ENCODE data around the gene GAREM1.
"Not testable (repeated sequence)": the region's sequence is repeated elsewhere in the genome, so short reads cannot be mapped to it uniquely, and the experiment has no call there.

The GAREM1 gene

DNA sequence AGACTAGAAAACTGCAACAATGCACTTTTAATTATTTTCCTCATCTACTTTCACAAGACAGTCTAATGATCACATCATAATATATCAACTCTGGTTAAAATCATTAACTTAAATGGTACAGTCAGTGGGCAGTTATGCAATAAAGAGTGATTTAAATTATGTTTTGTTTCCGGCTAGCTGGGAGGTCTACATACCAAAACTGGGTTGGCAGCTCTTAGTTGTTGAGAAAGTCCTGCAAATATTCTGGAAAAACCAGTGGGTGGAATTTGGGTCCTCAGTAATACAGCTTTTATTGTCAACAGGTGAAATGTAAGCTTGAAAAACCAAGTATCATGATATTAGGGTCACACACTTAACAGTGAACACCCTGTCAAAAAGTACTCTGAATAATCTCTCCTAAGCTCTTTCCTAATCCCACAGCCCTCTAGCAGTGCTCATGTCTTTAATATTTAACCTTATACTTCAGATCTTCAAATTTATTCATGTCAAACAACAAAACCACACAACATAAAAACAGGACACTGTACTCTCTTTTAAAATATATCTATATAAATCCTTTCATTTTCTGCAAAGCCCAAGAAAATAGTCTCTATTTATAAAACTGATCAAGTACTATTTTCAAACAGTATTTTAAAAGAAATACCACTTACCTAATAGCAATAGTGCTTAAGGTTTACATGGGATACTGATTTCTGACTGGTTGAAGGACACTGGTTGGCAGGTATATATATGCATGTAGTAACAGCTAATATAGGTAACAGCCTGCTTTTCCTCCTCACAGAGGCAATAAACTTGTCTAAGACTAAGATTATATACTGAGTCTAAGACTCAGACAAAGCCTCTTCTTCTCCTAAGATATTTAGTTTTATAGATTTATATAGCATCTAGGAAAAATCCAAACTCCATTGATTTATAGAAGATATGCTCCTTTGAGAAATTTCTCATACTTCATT, 103.8 kb downstream of the GAREM1 start:
- DNase-seq, result no peak

DNA sequence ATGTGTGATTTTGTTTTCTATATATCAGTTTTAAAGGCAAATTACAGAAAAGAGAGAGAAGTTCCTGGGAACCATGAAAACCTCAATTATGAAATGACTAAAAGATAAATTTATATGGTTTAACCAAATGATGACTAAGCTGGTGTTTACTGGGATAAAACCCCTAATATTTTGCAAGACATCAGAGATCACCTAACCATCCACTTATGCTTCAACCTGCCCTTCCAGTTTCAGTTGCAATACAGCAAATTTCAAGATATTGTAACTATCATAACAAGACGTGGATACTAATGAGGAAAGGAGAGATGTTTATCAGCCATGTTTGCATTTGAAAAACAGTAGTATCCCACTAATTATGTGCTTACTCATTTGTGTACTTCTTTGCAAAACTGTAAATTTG, 108.2 kb downstream of the GAREM1 start:
- no peak for DNase-seq

DNA sequence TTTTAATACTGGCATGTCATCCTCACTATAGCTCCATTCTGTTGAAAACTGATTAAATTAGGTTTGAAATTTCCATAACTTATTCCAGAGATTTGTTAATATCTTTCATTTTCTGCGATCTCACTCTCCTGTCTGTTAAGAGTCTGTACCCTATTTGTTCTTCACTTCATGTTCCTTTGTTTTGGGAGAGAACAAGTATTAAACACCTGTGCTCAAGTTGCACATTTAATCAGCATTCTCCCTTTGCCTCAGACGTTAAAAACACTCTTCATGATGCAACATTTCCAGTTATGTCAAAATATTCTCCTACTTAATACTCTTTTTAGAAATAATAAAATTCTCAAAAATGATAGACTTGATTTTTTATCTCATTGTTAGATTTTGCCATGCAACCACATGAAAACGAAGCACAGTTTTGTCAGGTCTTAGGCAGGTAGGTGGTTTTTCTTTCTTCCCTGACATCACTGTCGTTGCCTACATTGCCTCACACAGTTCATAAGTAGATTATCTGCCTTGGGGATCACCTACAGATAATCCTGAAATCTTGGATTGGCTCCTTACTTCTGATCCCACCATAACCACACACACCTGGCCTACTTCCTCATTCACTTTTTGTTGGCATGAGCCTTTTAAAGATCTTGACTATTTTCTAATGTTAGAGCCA, 109.9 kb downstream of the GAREM1 start:
- DNase-seq, result no peak

DNA sequence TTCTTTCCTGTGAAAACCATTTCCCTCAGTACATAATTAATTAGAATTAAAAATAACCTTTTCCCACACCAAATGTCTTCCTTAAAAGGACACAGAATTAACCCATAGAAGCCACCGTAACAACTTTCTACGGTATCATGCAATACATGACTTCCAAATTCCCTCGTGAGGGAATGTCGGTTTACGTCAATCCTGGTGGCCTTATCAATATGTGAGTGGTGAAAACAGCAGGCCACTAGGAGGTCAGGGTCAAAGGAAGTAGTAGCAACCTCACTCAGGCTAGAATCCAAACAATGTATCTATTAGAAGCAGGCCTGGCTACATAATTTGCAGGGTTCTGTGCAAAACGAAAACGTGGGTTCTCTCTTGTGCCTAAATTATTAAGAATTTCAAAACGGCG, 112.2 kb downstream of the GAREM1 start:
- DNase-seq, result no peak

DNA sequence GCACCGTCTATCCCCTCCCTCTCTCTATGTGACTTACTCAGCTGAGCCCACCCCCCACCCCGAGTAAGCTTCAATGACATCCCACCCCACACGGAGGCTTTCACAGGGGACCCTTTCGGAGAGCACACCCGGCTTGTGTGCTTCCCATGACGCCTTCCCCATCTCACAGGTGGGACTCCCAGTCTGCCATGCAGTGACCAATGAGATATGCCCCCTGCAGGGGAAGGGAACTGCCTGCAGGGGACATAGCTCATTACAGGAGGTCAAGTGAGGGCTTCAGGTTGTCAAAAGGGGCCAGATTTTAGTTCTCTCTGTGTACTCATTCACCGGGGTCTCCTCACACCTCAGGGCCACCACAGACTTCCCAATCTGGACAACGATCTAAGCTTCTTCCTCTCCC, 112.6 kb downstream of the GAREM1 start:
- DNase-seq, result no peak

DNA sequence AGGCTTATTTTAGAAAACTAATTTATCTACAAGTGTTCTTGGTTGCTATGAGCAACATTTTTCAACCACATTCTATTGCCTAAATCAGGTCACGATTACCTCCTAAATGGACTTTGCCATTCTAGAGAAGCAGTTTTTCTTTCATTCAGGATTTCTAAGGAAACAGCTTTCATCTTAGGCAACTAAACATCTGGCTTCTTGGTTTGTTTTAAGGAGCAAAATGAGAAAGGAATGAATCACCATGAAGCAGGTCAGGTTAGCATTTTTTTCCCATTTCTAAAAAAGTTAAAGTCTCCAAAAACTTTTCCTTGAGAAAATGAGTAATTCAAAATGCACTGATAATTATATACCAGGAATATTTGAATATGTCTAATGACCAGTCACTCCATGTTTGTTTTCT, 114.8 kb downstream of the GAREM1 start:
- DNase-seq, result no peak

DNA sequence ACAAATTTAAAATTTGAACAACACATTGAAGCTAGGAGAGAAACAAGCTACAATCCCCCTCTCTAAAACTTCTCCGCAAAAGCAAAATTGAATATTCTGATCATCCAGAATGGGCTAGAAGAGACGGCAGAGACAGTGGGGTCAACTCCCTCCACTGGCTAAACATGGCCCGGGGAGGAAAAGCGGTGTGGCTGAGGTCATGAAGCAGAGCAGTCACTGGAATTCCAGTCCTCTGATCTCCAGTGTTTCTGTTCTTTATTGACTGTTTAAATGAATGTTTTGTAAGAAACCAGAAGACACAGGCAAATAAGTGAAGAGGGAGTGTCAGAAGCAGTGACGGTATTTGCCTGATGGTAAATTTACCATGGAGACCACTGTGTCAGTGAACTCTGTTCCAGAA, 116.2 kb downstream of the GAREM1 start:
- no peak for DNase-seq

DNA sequence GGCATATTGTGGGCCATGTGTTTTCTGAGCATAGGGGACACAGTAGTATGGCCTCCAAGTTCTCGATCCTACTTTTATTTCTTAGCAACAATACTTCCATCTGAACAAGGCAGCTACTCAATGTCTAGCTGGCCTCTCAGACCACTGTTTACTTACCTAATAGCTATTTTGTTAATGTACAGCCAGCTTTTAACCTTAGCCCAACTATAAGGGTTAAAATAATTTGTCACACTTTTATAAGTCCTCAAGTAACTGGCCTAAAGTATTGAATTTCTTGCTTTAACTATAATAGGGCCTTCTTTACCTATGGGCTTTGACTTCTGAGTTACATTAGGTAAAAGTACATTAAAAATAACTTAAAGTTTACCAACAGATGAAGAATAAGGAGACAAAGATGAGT, 117.4 kb downstream of the GAREM1 start:
- no peak for DNase-seq

DNA sequence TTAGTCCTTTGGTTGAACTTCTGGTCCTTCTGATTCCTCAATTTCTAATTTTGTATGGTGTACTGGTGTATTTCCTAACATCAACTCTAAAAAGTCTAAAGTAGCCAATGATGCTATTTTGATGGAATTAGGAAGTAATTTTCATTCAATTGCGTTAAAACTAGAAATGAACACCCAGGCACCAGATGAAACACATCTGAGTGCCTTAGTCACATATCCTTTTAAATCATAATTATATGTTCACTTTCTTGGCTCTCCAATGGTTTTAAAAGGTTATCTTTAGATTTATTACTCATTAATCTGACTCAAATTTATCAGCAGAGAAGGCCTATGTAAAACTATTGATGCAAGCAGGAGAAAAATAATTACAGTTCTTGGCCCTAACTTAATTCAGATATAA, 119.7 kb downstream of the GAREM1 start:
- no peak for DNase-seq

DNA sequence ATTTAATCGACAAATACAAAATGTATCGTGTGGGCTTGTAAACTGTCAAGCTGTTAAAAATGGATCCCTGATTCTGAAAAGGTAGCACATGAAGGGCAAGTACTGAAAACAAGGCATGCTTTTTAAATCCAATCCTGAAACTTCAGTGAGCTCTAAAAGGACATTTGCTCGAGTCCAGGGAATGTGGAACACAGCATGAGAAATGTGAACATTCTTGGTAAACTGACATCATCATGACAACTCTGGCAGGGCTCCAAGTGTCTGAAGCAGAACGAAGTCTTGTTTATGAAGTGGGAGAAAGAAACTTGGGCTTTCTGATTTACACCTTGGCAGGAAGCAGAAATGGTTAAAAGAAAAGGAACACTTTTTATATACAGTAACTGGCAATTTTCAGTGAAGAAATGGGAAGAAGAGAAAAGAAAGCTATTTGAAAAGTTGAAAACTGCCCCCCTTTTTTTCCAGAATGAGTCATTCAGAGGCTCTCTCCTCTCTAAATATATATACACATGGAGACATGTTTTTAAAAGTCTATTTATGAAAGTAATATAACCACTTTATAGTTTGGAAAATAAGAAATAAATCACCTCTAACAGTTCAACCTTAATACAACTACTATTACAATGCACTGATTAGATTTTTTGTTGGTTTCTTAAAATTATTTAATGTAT, 120.8 kb downstream of the GAREM1 start:
- no peak for DNase-seq

DNA sequence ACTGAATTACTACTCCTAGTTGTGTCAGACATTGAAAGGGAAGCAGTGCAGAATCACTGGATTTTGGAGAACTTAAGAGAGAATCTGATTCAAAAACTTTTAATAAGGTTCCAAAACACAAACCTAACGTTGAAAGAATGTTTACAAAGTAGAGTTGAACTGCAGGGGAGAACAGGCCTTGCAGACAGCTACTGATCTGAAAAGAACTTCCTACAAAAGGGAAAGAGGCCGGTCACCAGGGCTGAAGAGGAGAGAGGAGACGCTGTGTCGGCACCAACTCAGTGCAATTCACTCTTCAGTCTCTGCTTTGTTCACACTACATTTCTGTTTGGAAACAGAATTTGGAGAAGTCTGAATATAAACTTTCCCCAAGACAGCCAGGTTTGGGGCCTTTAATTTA, 124.0 kb downstream of the GAREM1 start:
- no peak for DNase-seq

DNA sequence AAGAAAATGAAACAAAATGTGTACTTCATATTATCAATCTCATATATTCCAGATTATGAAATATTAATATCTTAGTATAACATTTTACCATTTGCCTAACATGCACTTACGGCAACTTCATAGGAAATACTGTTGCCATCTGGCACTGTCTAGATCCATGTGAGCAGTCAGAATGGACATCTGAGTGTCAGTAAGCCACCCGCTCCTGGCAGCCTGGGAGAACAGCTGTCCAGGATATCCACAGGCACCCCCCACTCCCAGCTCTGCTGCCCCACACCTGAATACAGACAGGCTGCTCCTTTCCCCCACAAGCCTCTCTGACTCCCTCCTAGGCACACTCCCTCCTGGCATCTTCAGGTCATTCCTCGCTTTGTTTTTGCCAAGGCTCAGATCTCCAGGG, 127.0 kb downstream of the GAREM1 start:
- no peak for DNase-seq

DNA sequence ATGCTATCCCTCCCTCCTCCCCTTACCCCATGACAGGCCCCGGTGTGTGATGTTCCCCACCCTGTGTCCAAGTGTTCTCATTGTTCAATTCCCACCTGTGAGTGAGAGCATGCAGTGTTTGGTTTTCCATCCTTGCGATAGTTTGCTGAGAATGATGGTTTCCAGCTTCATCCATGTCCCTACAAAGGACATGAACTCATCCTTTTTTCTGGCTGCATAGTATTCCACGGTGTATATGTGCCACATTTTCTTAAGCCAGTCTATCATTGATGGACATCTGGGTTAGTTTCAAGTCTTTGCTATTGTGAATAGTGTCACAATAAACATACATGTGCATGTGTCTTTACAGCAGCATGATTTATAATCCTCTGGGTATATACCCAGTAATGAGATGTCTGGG, 129.6 kb downstream of the GAREM1 start:
- not testable (repeated sequence) for DNase-seq

DNA sequence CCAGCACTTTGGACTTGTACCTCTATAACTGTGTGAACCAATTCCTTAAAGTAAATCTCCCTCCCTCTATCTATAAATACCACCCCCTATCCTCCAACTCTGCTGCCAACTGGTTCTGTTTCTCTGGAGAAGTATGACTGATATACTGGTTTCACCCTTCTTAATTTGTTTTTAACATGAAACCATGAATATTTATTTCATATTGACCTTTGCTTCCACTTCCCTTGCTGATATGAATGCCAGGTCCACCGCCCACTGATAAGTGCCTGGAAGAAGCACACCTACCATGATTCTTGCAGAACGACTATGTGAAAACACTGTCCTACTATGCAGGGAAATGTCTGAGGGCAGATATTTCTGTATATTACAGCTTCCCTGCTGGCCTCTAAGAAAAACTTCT, 131.6 kb downstream of the GAREM1 start:
- DNase-seq, result no peak

DNA sequence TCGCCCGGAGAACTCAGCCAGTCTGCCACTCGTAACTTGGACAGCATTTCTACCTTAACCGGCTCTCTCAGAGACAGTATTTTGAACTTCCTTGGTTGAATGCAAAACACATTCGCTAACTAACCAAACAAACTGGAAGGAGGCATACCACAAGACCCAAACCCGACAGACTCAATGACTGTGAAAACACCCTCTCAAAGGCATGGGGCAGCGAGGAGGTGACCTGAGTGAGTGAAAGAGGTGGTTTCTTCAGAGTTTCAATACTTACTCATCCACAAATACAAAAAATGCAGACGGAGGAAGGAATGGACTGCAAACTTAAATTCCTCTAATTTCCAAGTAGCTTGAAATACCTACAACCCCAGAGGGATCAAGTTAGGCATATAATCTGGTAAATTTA, 132.9 kb downstream of the GAREM1 start:
- DNase-seq, result no peak

DNA sequence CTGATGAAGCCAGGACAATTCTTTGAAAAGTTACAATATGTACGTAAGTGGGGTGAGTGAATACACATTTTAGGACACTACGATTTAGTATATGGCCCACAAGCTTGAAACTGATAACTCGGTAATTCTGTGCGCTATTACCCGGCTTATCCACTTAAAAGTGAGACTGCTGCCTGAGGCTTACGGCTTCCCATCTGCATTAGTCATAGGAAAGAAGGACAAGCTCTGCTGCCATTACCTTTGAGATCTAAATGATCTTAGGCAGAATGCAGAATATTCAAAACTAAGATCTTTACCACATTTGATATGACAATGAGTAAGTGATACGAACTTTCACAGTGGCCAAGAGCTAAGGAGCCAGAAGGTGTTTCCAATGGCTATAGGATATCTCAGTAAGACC, 133.3 kb downstream of the GAREM1 start:
- DNase-seq, result no peak

DNA sequence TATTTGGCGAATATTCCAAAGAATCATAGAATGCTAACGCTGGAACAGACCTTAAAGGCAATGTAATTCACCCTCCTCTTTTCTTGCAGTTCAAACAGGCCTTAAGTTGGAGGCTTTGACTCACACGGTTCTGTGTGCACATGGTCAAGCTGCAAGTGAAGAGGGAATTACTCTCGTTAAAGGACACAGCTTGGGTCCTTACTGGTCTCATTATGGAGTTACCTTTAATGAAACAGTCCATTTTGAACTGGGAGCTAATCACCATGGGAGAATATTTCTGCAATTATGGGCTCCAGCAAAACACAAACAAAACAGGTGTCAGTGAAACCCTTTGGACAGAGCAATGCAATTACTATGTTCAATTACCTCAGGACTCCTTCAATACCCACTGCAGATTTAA, 135.5 kb downstream of the GAREM1 start:
- DNase-seq, result no peak

DNA sequence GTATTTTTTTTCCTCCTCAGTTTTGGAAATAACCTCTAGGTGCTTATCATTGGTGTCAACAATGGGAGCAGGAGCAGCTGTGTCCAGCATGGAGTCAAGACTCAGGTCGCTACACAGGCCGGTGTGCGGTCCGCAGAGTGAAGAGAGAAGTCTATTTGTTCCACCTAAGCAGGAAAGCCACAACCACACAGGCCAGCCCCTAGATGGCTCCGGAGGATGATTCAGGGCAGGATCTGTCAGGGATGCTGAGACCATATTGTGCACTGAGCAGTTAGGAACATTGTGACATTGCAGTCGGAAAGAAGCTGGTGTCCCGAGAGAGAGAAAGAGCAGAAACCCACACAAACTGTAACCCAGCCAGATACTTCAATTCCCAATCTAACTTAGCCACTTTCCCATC, 136.9 kb downstream of the GAREM1 start:
- no peak for DNase-seq

DNA sequence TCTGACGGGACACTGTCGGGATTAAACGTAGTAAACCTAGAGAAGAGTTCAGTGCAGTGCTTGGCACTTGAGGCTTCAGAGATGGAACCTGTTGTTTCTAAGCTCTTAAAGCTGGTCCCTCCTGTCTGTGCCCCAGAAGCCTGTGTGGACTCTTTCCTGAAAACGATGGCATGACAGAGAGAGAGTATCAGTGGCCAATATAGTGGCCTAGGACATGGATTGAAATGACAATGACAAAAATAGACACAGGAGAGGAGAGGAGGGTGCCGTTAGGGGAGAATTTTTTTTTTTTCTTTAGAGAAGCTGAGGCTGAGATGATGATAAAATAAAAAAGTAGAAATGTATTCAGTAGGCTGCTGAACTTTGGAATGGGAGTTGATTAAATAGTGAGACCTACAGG, 138.0 kb downstream of the GAREM1 start:
- DNase-seq, result no peak

DNA sequence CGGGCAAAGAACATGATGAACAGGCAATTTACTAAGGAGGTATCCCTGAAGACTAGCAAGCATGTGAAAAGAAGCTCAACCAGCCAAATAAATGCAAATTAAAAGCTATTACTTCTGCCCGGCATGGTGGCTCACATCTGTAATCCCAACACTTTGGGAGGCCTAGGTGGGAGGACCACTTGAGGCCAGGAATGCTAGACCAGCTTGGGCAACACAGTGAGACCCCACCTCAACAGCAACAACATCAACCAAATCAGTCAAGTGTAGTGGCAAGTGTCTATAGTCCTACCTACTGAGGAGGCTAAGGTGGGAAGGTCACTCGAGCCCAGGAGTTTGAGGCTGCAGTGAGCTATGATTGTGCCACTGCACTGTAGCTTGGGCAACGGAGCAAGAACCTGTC, 141.7 kb downstream of the GAREM1 start:
- DNase-seq, result no peak

DNA sequence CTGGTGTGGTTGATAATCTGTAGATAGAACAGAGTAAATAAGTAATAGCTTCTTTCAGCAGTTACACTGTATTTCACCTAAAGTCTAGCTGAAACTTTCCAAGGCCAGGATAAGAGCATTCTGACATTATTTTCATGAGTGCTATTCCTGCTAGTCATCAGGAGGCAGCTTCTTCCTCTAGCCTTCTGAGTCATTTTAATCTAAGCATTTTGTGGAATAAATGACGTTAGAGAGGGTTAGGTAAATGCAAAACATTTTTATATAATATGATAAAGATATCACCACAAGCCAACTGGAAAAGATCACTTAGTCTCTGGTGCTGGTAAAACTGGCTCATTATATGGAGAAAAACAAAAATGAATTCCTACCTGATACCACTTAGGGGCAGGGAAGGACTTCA, 142.3 kb downstream of the GAREM1 start:
- DNase-seq, result no peak

DNA sequence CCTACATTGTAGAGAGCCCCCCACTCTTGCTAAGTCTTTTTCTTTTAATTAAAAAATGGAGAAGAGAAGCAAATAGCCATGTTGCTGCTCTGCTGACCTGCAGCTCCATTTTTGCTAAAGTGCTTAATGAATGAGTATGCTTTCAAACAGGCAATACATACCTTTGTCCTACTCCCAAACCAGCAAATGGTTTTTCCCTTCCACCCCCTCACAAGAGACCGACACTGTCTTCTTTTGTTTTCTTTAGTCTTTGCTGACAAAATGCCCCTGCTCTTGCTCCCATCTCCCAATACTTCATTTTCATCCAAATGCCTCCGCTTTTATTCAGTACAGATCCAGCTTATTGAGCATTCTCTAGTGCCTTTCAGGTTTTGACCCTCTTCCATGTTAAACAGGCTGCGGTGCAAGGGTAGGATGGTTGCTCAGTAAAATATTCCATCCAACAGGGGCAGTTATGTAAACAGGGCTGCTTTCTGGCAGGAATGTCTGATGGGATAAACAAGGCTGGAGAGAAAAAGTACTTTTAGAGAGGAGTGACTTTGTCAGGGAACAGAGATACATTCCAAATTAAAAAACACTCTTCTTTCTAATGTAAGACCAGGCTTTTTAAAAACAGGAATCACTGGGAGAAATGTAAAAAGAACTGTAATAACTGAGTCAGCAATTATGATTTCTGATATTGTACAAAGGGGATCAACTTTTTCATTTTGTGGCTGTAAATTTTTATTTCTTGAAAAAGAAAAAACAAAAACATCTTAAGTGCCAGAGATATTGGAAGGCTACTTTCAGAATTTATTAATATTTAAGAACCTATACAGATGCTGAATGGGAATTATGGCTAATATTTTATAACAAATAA, 144.0 kb downstream of the GAREM1 start:
- no peak for DNase-seq

DNA sequence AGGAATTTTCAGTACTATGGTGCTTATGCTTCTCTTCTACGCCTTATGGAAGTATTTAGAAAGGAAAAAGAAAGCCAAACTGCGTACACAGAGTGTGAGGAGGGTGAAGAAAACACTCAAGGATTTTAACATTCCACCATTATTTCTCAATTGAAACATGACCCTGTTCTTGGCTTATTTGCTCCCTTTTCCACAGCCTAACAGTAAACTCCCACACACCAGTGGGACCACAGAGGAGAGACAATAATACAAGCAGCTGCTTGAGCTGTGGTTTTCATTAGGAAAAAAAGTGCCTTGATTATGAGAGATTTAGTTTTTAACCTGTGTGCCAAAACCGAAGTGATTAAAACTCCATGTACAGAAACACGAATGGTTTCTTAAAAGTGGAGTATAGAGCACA, 146.5 kb downstream of the GAREM1 start:
- DNase-seq, result no peak

All from stimulated activated CD4-positive, alpha-beta T cell treated with anti-CD3 and anti-CD28 coated beads, Interleukin-2, amount 100 ng/mL, for 24 hours (primary cell).